ENCODE results near the gene SNX1. TPM values are rescaled to one million over a fixed set of nuclear protein-coding genes. Genes with fewer than 3 reads are reported as not detected.

Gene SNX1
- total RNA-seq, 1 experiment from 2014 or later = 24.3 TPM

GRCh38 chr15:64096668-64097384 lies 1.0 kb downstream of the SNX1 start:
- 0 out of 2 replicates have a peak, but pooled peaks cover 6% of the 10 kb centered on the region for H4K20me1 ChIP-seq (ENCODE audit: low read length)
- CTCF ChIA-PET = no interaction called here

GRCh38 chr15:64099379-64099778 lies 3.6 kb downstream of the SNX1 start:
- Histone ChIP-seq H3K4me3 (ENCODE audit: low read length) (no peak overlapping the region), H4K20me1 (ENCODE audit: low read length) (peaks cover 10% of the 10 kb centered on the region; the same call in 1 of the 2 replicates)

More at GRCh38 chr15:64096668-64097384, 1.0 kb downstream of the SNX1 start:
- H2AFZ ChIP-seq (ENCODE audit: low read length) = peak overlapping the region; percentile 92; the same call in 1 of the 2 replicates
- DNase-seq (peak; percentile 36), ATAC-seq (no peak)
- H3K9ac ChIP-seq (ENCODE audit: low read length) = peak overlapping the region; percentile 94
- TF ChIP-seq EZH2 (IDR thresholded peaks at IDR 0.05; ENCODE audit: low read length, unreplicated experiment) = no peak
- TF ChIP-seq CTCF (conservative IDR thresholded peaks at IDR 0.05; ENCODE audit: low read depth, low read length) = peak; percentile 33
- H3K27ac ChIP-seq (ENCODE audit: low read length) = 0 out of 2 replicates have a peak overlapping the region, but pooled peaks have one; percentile 45
- peaks cover 28% of the 10 kb centered on the region for H3K4me1 ChIP-seq (ENCODE audit: insufficient read depth, low read length)
- no peaks in the 10 kb centered on the region for H3K27me3 ChIP-seq (ENCODE audit: low read length)
- H3K79me2 ChIP-seq (ENCODE audit: low read length) = peaks cover 88% of the 10 kb centered on the region
- H3K9me2 ChIP-seq (replicated peaks; ENCODE audit: low read length) = no peaks in the 10 kb centered on the region
- H3K4me3 ChIP-seq (ENCODE audit: low read length) = peak overlapping the region; percentile 100
- H3K9me3 ChIP-seq (ENCODE audit: low read length) = no peaks in the 10 kb centered on the region
- H3F3A ChIP-seq (ENCODE audit: low read length, unreplicated experiment) = no peaks in the 10 kb centered on the region
- BruUV-seq (replicated peaks) = no TSS peak
- POLR2A ChIA-PET (ENCODE audit: unreplicated experiment) = no interaction called here
- peak overlapping the region; percentile 96 for H3K4me2 ChIP-seq (ENCODE audit: low read length)
- intact Hi-C loops (cut with micrococcal nuclease) = loop anchor here (5.0 kb wide), 1 partner anchor 55 kb away; the partner anchor contains the start of gene SNX22
- 0 out of 2 replicates have a peak, but pooled peaks cover 3% of the 10 kb centered on the region for H3K36me3 ChIP-seq (ENCODE audit: low read depth, low read length)

More at GRCh38 chr15:64099379-64099778, 3.6 kb downstream of the SNX1 start:
- H3K79me2 ChIP-seq (ENCODE audit: low read length) = peaks cover 96% of the 10 kb centered on the region
- 0 out of 2 replicates have a peak, but pooled peaks cover 3% of the 10 kb centered on the region for H3K36me3 ChIP-seq (ENCODE audit: low read depth, low read length)
- ChIA-PET CTCF (no interaction called here), POLR2A (ENCODE audit: unreplicated experiment) (no interaction called here)
- TF ChIP-seq EZH2phosphoT487 (IDR thresholded peaks at IDR 0.05; ENCODE audit: borderline replicate concordance, low read length) (no peak), EZH2 (IDR thresholded peaks at IDR 0.05; ENCODE audit: low read length, unreplicated experiment) (no peak), CTCF (conservative IDR thresholded peaks at IDR 0.05; ENCODE audit: low read depth, low read length) (no peak)
- ATAC-seq = no peak
- H3K9me3 ChIP-seq (ENCODE audit: low read length) = no peaks in the 10 kb centered on the region
- intact Hi-C loops (cut with micrococcal nuclease) = loop anchor here (5.0 kb wide), 1 partner anchor 53 kb away; the partner anchor contains the start of gene SNX22
- H3K4me2 ChIP-seq (ENCODE audit: low read length) = no peak overlapping the region
- H3K27ac ChIP-seq (ENCODE audit: low read length) = no peak overlapping the region
- H3K9ac ChIP-seq (ENCODE audit: low read length) = no peak overlapping the region
- H3F3A ChIP-seq (ENCODE audit: low read length, unreplicated experiment) = no peaks in the 10 kb centered on the region
- no peak for DNase-seq
- BruUV-seq (replicated peaks) = no TSS peak
- H3K9me2 ChIP-seq (replicated peaks; ENCODE audit: low read length) = no peaks in the 10 kb centered on the region
- H3K27me3 ChIP-seq (ENCODE audit: low read length) = no peaks in the 10 kb centered on the region
- H2AFZ ChIP-seq (ENCODE audit: low read length) = no peak overlapping the region
- peaks cover 17% of the 10 kb centered on the region for H3K4me1 ChIP-seq (ENCODE audit: insufficient read depth, low read length)
